ENCODE data around the gene CHI3L1.

CHI3L1 gene

DNA sequence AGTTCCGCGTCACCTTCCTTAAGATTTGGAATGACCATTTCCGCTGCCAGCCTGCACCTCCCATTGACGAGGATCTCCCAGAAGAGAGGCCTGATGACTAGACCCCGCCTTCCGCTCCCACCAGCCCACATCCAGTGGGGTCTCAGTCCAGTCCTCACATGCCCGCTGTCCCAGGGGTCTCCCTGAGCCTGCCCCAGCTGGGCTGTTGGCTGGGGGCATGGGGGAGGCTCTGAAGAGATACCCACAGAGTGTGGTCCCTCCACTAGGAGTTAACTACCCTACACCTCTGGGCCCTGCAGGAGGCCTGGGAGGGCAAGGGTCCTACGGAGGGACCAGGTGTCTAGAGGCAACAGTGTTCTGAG, 20.7 kb downstream of the CHI3L1 start:
- no peak overlapping the region for H3K4me3 ChIP-seq (replicated peaks; ENCODE audit: low read depth, low read length)
- no peak for DNase-seq (ENCODE audit: low read depth)
- TF ChIP-seq, protein P1, sequence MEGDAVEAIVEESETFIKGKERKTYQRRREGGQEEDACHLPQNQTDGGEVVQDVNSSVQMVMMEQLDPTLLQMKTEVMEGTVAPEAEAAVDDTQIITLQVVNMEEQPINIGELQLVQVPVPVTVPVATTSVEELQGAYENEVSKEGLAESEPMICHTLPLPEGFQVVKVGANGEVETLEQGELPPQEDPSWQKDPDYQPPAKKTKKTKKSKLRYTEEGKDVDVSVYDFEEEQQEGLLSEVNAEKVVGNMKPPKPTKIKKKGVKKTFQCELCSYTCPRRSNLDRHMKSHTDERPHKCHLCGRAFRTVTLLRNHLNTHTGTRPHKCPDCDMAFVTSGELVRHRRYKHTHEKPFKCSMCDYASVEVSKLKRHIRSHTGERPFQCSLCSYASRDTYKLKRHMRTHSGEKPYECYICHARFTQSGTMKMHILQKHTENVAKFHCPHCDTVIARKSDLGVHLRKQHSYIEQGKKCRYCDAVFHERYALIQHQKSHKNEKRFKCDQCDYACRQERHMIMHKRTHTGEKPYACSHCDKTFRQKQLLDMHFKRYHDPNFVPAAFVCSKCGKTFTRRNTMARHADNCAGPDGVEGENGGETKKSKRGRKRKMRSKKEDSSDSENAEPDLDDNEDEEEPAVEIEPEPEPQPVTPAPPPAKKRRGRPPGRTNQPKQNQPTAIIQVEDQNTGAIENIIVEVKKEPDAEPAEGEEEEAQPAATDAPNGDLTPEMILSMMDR (IDR thresholded peaks at IDR 0.05; ENCODE audit: low read length, missing control alignments) = no peak

DNA sequence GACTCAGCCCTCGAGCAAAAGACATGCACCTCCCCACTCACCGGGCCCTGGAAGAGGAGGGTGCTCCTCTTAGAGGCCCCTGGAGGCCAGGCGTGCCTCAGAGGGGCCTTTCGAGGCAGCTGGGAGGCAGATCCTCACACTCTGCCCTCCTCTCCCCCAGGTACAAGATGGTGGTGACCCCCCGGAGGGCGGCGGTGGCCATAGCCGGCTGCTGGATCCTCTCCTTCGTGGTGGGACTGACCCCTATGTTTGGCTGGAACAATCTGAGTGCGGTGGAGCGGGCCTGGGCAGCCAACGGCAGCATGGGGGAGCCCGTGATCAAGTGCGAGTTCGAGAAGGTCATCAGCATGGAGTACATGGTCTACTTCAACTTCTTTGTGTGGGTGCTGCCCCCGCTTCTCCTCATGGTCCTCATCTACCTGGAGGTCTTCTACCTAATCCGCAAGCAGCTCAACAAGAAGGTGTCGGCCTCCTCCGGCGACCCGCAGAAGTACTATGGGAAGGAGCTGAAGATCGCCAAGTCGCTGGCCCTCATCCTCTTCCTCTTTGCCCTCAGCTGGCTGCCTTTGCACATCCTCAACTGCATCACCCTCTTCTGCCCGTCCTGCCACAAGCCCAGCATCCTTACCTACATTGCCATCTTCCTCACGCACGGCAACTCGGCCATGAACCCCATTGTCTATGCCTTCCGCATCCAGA, 21.3 kb downstream of the CHI3L1 start:
- no peak for DNase-seq (ENCODE audit: low read depth)
- TF ChIP-seq, protein P1 (IDR thresholded peaks at IDR 0.05; ENCODE audit: low read length, missing control alignments) = no peak
- no peak overlapping the region for H3K4me3 ChIP-seq (replicated peaks; ENCODE audit: low read depth, low read length)

DNA sequence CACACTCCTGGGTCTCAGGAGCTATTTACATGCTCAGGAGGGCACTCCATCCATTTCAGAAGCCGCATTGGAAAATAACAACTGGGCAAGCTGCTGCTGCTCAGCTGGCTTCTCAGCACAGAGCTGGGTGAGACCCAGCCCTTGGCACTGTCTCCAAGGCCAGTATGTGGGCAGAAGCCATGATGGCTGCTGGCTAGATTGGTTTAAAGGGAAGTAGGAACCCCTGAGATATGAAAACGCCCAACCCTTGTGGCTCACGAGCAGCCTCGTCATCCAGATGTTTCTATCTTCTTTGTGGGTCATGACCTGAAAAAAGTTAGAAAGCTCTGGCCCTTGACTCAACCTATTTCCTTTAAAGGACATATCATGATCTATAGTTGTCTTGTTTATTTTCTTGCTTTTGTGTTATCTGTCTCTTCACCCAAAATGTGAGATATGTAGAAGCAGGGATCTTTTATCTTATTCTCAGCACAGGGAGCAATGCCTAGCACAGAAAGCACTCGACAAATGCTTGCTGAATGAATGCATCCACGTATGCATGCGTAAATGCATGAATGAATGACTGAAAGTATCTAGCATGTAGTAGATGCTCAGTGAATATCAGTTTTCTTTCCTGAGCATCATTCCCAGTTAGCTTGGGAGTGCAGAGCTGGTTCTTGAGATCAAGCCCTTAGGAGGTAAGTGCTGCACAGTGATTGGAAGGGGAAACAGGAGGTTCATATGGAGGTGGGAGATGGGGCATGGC, 22.4 kb downstream of the CHI3L1 start:
- no peak for DNase-seq (ENCODE audit: low read depth)
- no peak overlapping the region for H3K4me3 ChIP-seq (replicated peaks; ENCODE audit: low read depth, low read length)
- TF ChIP-seq, protein P1 (IDR thresholded peaks at IDR 0.05; ENCODE audit: low read length, missing control alignments) = no peak

DNA sequence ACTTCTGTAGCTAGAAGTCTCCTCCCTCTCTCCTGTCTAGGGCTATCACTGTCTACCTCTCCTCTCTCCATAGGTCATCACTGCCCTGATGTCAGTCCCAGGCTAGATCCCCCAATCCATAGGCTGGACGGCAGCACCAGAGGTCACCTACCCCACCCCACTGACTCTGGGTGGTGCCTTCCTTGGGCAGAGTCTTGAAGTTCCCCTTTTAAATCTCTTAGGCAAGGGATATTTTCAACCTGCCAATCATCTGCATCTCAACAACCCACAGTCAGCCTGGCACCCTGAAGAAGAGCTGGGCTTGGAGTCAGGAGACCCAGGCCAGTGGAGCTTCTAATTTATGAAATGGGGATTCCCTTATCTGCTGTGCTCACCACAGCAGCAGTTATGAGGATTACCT, 24.1 kb downstream of the CHI3L1 start:
- TF ChIP-seq, protein P1 (IDR thresholded peaks at IDR 0.05; ENCODE audit: low read length, missing control alignments) = no peak
- no peak overlapping the region for H3K4me3 ChIP-seq (replicated peaks; ENCODE audit: low read depth, low read length)
- DNase-seq (ENCODE audit: low read depth) = no peak

DNA sequence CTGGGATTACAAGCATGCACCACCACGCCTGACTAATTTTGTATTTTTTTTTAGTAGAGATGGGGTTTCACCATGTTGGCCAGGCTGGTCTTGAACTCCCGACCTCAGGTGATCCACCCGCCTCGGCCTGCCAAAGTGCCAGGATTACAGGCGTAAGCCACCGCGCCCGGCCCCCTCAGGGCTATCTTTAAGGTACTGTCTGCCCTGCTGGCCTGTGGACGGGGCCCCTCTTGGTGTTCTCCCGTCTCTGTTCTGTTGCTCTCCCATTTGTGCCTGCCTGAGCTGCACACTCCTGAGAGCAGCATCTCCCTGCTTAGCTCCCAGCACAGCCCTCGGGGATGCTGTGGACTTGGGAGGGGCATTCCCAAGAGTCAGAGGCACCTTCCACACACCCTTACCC, 24.8 kb downstream of the CHI3L1 start:
- no peak for DNase-seq (ENCODE audit: low read depth)
- TF ChIP-seq, protein P1 (IDR thresholded peaks at IDR 0.05; ENCODE audit: low read length, missing control alignments) = no peak
- no peak overlapping the region for H3K4me3 ChIP-seq (replicated peaks; ENCODE audit: low read depth, low read length)

DNA sequence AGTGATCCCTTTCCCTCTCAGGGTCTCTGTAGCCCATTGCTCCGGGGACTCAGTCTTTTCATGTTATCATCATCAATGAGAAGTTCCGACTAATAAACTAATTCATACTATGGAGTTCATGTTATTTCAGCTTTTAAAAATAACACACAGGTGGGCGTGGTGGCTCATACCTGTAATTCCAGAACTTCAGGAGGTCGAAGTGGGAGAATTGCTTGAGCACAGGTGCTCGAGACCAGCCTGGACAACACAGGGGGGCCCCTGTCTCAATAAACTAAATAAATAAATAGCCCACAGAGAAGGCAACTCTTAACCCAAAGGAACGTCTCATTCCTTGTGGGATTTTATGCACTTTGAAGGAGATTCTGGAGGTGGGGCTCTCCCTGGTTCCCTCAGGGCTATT, 25.3 kb downstream of the CHI3L1 start:
- TF ChIP-seq, protein P1 (IDR thresholded peaks at IDR 0.05; ENCODE audit: low read length, missing control alignments) = no peak
- DNase-seq (ENCODE audit: low read depth) = no peak
- H3K4me3 ChIP-seq (replicated peaks; ENCODE audit: low read depth, low read length) = no peak overlapping the region
